ENCODE data around the gene FOXC1. TPM values are rescaled to one million over a fixed set of nuclear protein-coding genes. Genes with fewer than 3 reads are reported as not detected.

FOXC1 gene
- total RNA-seq, 2 experiments from 2014 or later = not detected

DNA sequence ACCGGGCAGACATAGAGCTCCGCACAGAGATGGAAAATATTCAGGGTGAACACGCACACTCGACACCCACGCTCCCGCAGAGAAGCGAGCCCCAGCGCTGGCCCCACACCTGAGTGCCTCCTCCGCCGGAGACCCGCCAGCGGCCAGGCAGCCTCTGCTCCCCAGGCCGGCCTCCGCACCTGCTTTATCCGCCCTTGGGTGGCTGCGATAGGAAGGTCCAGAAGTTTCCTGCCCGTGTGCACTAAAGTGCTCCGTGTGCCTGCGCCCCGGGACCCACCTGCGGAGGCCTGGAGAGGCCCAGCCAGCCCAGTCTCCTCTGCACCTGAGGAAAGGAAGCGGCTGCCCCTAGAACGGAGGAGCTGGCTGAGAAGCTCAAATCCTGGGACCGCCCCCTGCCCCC lies 10.8 kb upstream of the FOXC1 start:
- no peaks in the 10 kb centered on the region for H3K36me3 ChIP-seq (ENCODE audit: insufficient read depth, low read length)
- no peak for DNase-seq (ENCODE audit: low spot score)
- no peaks in the 10 kb centered on the region for H3K9me3 ChIP-seq (ENCODE audit: low read length)
- intact Hi-C loops (cut with micrococcal nuclease; ENCODE audit: unreplicated experiment) = loop anchor here (5.0 kb wide), 1 partner anchor 1033 kb away; no protein-coding TSS in a partner anchor
- no peak overlapping the region for H3K4me3 ChIP-seq (ENCODE audit: low read depth, low read length, poor library complexity, severe bottlenecking)
- no peak overlapping the region for H2AFZ ChIP-seq (ENCODE audit: low read length)
- ChIA-PET POLR2A (no interaction called here), CTCF (ENCODE audit: unreplicated experiment) (no interaction called here)
- no peaks in the 10 kb centered on the region for H3K4me1 ChIP-seq (ENCODE audit: insufficient read depth, low read length, poor library complexity, severe bottlenecking)
- no peaks in the 10 kb centered on the region for H3K79me2 ChIP-seq (ENCODE audit: insufficient read depth, low read depth, low read length)
- no TSS peak for BruUV-seq (replicated peaks)
- no peaks in the 10 kb centered on the region for H4K20me1 ChIP-seq (ENCODE audit: insufficient read depth, low read length)
- H3K27ac ChIP-seq (ENCODE audit: low read depth, low read length, poor library complexity, severe bottlenecking) = no peak overlapping the region
- no peak overlapping the region for H3K4me2 ChIP-seq (ENCODE audit: low read length)
- no peak for TF ChIP-seq EZH2phosphoT487 (IDR thresholded peaks at IDR 0.05; ENCODE audit: borderline replicate concordance, low read depth, low read length)
- TF ChIP-seq, protein P1, sequence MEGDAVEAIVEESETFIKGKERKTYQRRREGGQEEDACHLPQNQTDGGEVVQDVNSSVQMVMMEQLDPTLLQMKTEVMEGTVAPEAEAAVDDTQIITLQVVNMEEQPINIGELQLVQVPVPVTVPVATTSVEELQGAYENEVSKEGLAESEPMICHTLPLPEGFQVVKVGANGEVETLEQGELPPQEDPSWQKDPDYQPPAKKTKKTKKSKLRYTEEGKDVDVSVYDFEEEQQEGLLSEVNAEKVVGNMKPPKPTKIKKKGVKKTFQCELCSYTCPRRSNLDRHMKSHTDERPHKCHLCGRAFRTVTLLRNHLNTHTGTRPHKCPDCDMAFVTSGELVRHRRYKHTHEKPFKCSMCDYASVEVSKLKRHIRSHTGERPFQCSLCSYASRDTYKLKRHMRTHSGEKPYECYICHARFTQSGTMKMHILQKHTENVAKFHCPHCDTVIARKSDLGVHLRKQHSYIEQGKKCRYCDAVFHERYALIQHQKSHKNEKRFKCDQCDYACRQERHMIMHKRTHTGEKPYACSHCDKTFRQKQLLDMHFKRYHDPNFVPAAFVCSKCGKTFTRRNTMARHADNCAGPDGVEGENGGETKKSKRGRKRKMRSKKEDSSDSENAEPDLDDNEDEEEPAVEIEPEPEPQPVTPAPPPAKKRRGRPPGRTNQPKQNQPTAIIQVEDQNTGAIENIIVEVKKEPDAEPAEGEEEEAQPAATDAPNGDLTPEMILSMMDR (conservative IDR thresholded peaks at IDR 0.05; ENCODE audit: low read length) = no peak
- H3K9me2 ChIP-seq (ENCODE audit: insufficient read depth, low read length) = no peaks in the 10 kb centered on the region

- H4K20me1 ChIP-seq (ENCODE audit: insufficient read depth, low read length) = no peaks in the 10 kb centered on the region
- H3K4me2 ChIP-seq (ENCODE audit: low read length) = no peak overlapping the region
- H3K36me3 ChIP-seq (ENCODE audit: insufficient read depth, low read length) = no peaks in the 10 kb centered on the region
- no peaks in the 10 kb centered on the region for H3K9me3 ChIP-seq (ENCODE audit: low read length)
- no peak for DNase-seq (ENCODE audit: low spot score)
- H3K4me1 ChIP-seq (ENCODE audit: insufficient read depth, low read length, poor library complexity, severe bottlenecking) = no peaks in the 10 kb centered on the region
- intact Hi-C loops (cut with micrococcal nuclease; ENCODE audit: unreplicated experiment) = loop anchor here (5.0 kb wide), 1 partner anchor 1033 kb away; no protein-coding TSS in a partner anchor
- H2AFZ ChIP-seq (ENCODE audit: low read length) = no peak overlapping the region
- ChIA-PET CTCF (ENCODE audit: unreplicated experiment) (no interaction called here), POLR2A (no interaction called here)
- H3K79me2 ChIP-seq (ENCODE audit: insufficient read depth, low read depth, low read length) = no peaks in the 10 kb centered on the region
- BruUV-seq (replicated peaks) = no TSS peak
- no peak overlapping the region for H3K27ac ChIP-seq (ENCODE audit: low read depth, low read length, poor library complexity, severe bottlenecking)
- no peaks in the 10 kb centered on the region for H3K9me2 ChIP-seq (ENCODE audit: insufficient read depth, low read length)
- TF ChIP-seq, protein P1 (conservative IDR thresholded peaks at IDR 0.05; ENCODE audit: low read length) = no peak
- H3K4me3 ChIP-seq (ENCODE audit: low read depth, low read length, poor library complexity, severe bottlenecking) = no peak overlapping the region
These were observed 10.2 kb upstream of the FOXC1 start for GRCh38 chr6:1599469-1599868.

DNA sequence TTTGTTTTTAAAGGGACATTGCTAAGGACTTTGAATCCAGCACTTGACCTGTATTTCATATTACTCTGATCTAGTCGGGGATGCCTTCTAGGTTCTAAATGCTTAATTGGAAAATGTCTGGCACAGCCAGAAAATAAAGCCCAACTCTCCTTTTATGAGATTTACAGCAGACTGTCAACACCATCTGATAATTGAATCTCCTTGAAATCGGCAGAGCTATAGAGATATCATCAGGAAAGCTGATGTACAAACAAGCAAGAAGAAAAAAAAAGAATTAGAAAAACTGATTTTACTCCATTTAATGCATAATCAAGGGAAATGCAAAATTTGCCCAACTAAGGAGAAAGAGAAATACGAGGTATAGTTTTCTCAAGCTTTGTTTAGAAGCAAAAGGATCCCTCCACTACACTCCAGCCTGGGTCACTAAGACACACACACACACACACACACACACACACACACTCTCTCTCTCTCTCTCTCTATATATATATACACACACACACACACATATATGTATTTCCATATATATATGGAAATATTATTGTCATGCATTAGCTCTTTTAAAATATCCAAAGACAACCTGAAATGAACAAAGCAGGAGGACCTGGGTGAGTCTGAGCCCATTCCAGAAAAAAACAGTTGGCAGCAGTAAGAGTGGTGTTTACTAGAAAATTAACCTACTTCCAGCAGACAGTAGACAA lies 9.5 kb upstream of the FOXC1 start:
- POLR2A ChIA-PET = interaction anchor here (0.6 kb wide), 1 partner anchor 280 kb away, joined by 5 read pairs; no protein-coding TSS in a partner anchor
- no peak for TF ChIP-seq EZH2phosphoT487 (IDR thresholded peaks at IDR 0.05; ENCODE audit: borderline replicate concordance, low read depth, low read length)
- TF ChIP-seq, protein P1 (conservative IDR thresholded peaks at IDR 0.05; ENCODE audit: low read length) = no peak
- H3K4me2 ChIP-seq (ENCODE audit: low read length) = no peak overlapping the region

More for the DNA sequence above, 9.5 kb upstream of the FOXC1 start:
- DNase-seq (ENCODE audit: low spot score) = no peak
- CTCF ChIA-PET (ENCODE audit: unreplicated experiment) = interaction anchor here (0.6 kb wide), 1 partner anchor 44 kb away, joined by 4 read pairs; no protein-coding TSS in a partner anchor
- H3K9me2 ChIP-seq (ENCODE audit: insufficient read depth, low read length) = no peaks in the 10 kb centered on the region
- intact Hi-C loops (cut with micrococcal nuclease; ENCODE audit: unreplicated experiment) = loop anchor here (10.0 kb wide), 1 partner anchor 845 kb away; no protein-coding TSS in a partner anchor
- no peaks in the 10 kb centered on the region for H3K79me2 ChIP-seq (ENCODE audit: insufficient read depth, low read depth, low read length)
- no peak overlapping the region for H2AFZ ChIP-seq (ENCODE audit: low read length)
- no peaks in the 10 kb centered on the region for H3K9me3 ChIP-seq (ENCODE audit: low read length)
- BruUV-seq (replicated peaks) = no TSS peak
- no peak overlapping the region for H3K27ac ChIP-seq (ENCODE audit: low read depth, low read length, poor library complexity, severe bottlenecking)
- H4K20me1 ChIP-seq (ENCODE audit: insufficient read depth, low read length) = no peaks in the 10 kb centered on the region
- no peak overlapping the region for H3K4me3 ChIP-seq (ENCODE audit: low read depth, low read length, poor library complexity, severe bottlenecking)
- no peaks in the 10 kb centered on the region for H3K4me1 ChIP-seq (ENCODE audit: insufficient read depth, low read length, poor library complexity, severe bottlenecking)
- no peaks in the 10 kb centered on the region for H3K36me3 ChIP-seq (ENCODE audit: insufficient read depth, low read length)
